ENCODE results near the gene TRMT2A. TPM values are rescaled to one million over a fixed set of nuclear protein-coding genes. Genes with fewer than 3 reads are reported as not detected.

Gene TRMT2A
- total and polyA plus RNA-seq, 10 of the 15 experiments (the other 5 are each of a cell fraction or from before 2014, with no cell fraction given): 0.29 to 97.0 (median 57.9) TPM

- 90% methylated on average over 19 of the region's 22 CpGs for WGBS (ENCODE audit: insufficient coverage, insufficient replicate concordance, low lambda C conversion rate, missing lambda C conversion rate)
- Histone ChIP-seq H3K27me3 (replicated peaks in 1 of 2; ENCODE audit: control insufficient read depth in 2 of 2, insufficient read depth in 2 of 2, low read length in 1 of 2) (no peaks in the 10 kb centered on the region), H2AFZ (ENCODE audit: control insufficient read depth, low read depth, low read length) (no peak overlapping the region), H3K4me3 (no peak overlapping the region), H3K4me2 (ENCODE audit: control insufficient read depth, insufficient read depth) (no peak overlapping the region), H3K9me3 (replicated peaks; ENCODE audit: control insufficient read depth, insufficient read depth, low read length) (no peaks in the 10 kb centered on the region), H3K79me2 (ENCODE audit: control insufficient read depth, insufficient read depth, low read length) (no peaks in the 10 kb centered on the region), H4K20me1 (ENCODE audit: control insufficient read depth, insufficient read depth) (no peaks in the 10 kb centered on the region), H3K9ac (ENCODE audit: control insufficient read depth, insufficient read depth, low read length) (no peak overlapping the region), H3K4me1 (ENCODE audit: control insufficient read depth, insufficient read depth, low read length) (peaks cover 4% of the 10 kb centered on the region; the same call in 1 of the 2 replicates), H3K36me3 (ENCODE audit: control insufficient read depth in 2 of 2, insufficient read depth in 2 of 2, low read length in 1 of 2) (no peaks in the 10 kb centered on the region), H3K27ac (ENCODE audit: control insufficient read depth, insufficient read depth) (no peak overlapping the region)
- in situ Hi-C loops (cut with MboI) (no loop called here), intact Hi-C loops (cut with micrococcal nuclease; ENCODE audit: unreplicated experiment) (no loop called here)
- ChIA-PET CTCF (no interaction called here), SMC1A (ENCODE audit: uncharacterized antibody, unreplicated experiment) (no interaction called here), POLR2A (no interaction called here), RAD21 (ENCODE audit: unreplicated experiment) (no interaction called here)
- TF ChIP-seq MXI1 (IDR thresholded peaks at IDR 0.05; ENCODE audit: low read depth, low read length): no peak
- TF ChIP-seq SRF (IDR thresholded peaks at IDR 0.05; ENCODE audit: low read depth in 2 of 2, low read length in 2 of 2): no peak
- no peak for TF ChIP-seq JUNB (IDR thresholded peaks at IDR 0.05)
- DNase-seq (ENCODE audit: low read depth, low spot score) (no peak), ATAC-seq (no peak), FAIRE-seq (no peak)
- BruUV-seq (replicated peaks): no TSS peak
Measured at GRCh38 chr22:20145206-20145831, 28.3 kb upstream of the TRMT2A start.

GRCh38 chr22:20143883-20144665, 27.0 kb upstream of the TRMT2A start:
- no peak for DNase-seq (ENCODE audit: low read depth, low spot score)
- in situ Hi-C loops (cut with MboI): no loop called here
- no peak for FAIRE-seq
- ChIA-PET POLR2A (no interaction called here), CTCF (no interaction called here), SMC1A (ENCODE audit: uncharacterized antibody, unreplicated experiment) (no interaction called here), RAD21 (ENCODE audit: unreplicated experiment) (no interaction called here)
- intact Hi-C loops (cut with micrococcal nuclease; ENCODE audit: unreplicated experiment): no loop called here
- Histone ChIP-seq H3K27me3 (replicated peaks in 1 of 2; ENCODE audit: control insufficient read depth in 2 of 2, insufficient read depth in 2 of 2, low read length in 1 of 2) (no peaks in the 10 kb centered on the region), H4K20me1 (ENCODE audit: control insufficient read depth, insufficient read depth) (no peaks in the 10 kb centered on the region), H3K4me3 (no peak overlapping the region), H3K9me3 (replicated peaks; ENCODE audit: control insufficient read depth, insufficient read depth, low read length) (no peaks in the 10 kb centered on the region), H3K4me2 (ENCODE audit: control insufficient read depth, insufficient read depth) (no peak overlapping the region), H3K4me1 (ENCODE audit: control insufficient read depth, insufficient read depth, low read length) (peaks cover 4% of the 10 kb centered on the region; the same call in 1 of the 2 replicates), H3K27ac (ENCODE audit: control insufficient read depth, insufficient read depth) (no peak overlapping the region), H3K36me3 (ENCODE audit: control insufficient read depth in 2 of 2, insufficient read depth in 2 of 2, low read length in 1 of 2) (no peaks in the 10 kb centered on the region; a peak in 1 of 4 replicates), H3K9ac (ENCODE audit: control insufficient read depth, insufficient read depth, low read length) (no peak overlapping the region), H2AFZ (ENCODE audit: control insufficient read depth, low read depth, low read length) (no peak overlapping the region), H3K79me2 (ENCODE audit: control insufficient read depth, insufficient read depth, low read length) (no peaks in the 10 kb centered on the region)
- 88% methylated on average over 19 of the region's 19 CpGs for WGBS (ENCODE audit: insufficient coverage, insufficient replicate concordance, low lambda C conversion rate, missing lambda C conversion rate)
- ATAC-seq: no peak
- no TSS peak for BruUV-seq (replicated peaks)
- TF ChIP-seq EZH2 (IDR thresholded peaks at IDR 0.05; ENCODE audit: borderline replicate concordance, control insufficient read depth, low read depth, low read length): no peak
- no peak for TF ChIP-seq CEBPB (IDR thresholded peaks at IDR 0.05; ENCODE audit: borderline replicate concordance in 1 of 2, low read depth in 2 of 2, low read length in 2 of 2)
- no peak for TF ChIP-seq ZNF24 (IDR thresholded peaks at IDR 0.05)
- no peak for TF ChIP-seq ZNF622 (IDR thresholded peaks at IDR 0.05)
- TF ChIP-seq SREBF2 (IDR thresholded peaks at IDR 0.05; ENCODE audit: low read length): no peak
- no peak for TF ChIP-seq MEF2A (IDR thresholded peaks at IDR 0.05; ENCODE audit: insufficient read depth, low read depth, low read length)
- no peak for TF ChIP-seq ATF3 (IDR thresholded peaks at IDR 0.05; ENCODE audit: borderline replicate concordance, extremely low read depth, low read depth, low read length)
- no peak for TF ChIP-seq PML (IDR thresholded peaks at IDR 0.05; ENCODE audit: low read length)
- TF ChIP-seq, protein P1, sequence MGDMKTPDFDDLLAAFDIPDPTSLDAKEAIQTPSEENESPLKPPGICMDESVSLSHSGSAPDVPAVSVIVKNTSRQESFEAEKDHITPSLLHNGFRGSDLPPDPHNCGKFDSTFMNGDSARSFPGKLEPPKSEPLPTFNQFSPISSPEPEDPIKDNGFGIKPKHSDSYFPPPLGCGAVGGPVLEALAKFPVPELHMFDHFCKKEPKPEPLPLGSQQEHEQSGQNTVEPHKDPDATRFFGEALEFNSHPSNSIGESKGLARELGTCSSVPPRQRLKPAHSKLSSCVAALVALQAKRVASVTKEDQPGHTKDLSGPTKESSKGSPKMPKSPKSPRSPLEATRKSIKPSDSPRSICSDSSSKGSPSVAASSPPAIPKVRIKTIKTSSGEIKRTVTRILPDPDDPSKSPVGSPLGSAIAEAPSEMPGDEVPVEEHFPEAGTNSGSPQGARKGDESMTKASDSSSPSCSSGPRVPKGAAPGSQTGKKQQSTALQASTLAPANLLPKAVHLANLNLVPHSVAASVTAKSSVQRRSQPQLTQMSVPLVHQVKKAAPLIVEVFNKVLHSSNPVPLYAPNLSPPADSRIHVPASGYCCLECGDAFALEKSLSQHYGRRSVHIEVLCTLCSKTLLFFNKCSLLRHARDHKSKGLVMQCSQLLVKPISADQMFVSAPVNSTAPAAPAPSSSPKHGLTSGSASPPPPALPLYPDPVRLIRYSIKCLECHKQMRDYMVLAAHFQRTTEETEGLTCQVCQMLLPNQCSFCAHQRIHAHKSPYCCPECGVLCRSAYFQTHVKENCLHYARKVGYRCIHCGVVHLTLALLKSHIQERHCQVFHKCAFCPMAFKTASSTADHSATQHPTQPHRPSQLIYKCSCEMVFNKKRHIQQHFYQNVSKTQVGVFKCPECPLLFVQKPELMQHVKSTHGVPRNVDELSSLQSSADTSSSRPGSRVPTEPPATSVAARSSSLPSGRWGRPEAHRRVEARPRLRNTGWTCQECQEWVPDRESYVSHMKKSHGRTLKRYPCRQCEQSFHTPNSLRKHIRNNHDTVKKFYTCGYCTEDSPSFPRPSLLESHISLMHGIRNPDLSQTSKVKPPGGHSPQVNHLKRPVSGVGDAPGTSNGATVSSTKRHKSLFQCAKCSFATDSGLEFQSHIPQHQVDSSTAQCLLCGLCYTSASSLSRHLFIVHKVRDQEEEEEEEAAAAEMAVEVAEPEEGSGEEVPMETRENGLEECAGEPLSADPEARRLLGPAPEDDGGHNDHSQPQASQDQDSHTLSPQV (IDR thresholded peaks at IDR 0.05): no peak

All from GM12878 (cell line).